ENCODE results near the gene MPV17L2. TPM values are rescaled to one million over a fixed set of nuclear protein-coding genes. Genes with fewer than 3 reads are reported as not detected.
"Not testable (repeated sequence)": the region's sequence is repeated elsewhere in the genome, so short reads cannot be mapped to it uniquely, and the experiment has no call there.

MPV17L2 gene
- total RNA-seq, 1 donor: 4.3 TPM

DNA sequence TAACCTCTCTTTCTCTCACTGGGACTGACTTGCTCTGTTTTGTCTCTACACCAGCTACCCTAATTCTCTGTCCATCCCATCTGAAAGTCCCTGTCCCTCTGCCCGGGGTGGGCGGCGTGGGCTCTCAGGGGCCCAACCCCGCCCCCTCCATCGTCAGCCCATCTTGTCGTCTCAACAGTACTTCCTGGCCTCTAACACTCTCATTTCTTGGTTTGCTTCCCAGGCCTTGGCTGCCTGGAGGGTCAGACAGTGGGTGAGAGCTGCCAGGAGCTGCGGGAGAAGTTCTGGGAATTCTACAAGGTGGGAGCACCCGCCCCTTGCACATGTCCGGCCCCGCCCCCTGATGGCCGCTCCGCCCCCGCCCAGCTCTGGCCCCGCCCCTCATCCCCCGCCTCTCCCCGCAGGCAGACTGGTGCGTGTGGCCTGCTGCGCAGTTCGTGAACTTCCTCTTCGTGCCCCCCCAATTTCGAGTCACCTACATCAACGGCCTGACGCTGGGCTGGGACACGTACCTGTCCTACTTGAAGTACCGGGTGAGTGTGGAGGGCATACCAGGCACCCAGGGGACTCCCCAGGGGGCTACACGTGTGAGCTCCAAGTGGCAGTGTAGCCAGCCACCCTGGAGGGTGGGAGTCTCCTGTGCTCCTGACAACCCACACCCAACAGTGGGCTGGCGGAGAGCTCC is 1.7 kb downstream of the MPV17L2 start:
- Histone ChIP-seq H3K27me3 (ENCODE audit: insufficient read depth, low read length) (no peaks in the 10 kb centered on the region), H3K4me3 (ENCODE audit: low read length) (no peak overlapping the region), H3K4me1 (ENCODE audit: insufficient read depth, low read length) (peaks cover 30% of the 10 kb centered on the region), H3K9me3 (ENCODE audit: low read depth, low read length) (no peaks in the 10 kb centered on the region)

DNA sequence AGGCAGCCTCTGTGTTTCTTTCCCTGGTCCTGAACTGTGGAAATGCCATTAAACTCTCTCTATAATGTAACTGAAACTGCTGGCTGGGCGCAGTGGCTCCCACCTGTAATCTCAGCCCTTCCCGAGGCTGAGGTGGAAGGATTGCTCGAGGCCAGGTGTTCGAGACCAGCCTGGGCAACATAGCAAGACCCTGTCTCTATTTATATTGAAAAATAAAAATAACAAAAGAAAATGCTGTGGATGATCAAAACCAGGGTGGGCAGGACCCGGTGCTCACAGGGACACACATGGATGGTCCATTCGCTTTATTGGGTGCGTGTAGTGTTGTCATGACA is 3.5 kb downstream of the MPV17L2 start:
- Histone ChIP-seq H3K4me1 (ENCODE audit: insufficient read depth, low read length) (peaks cover 28% of the 10 kb centered on the region), H3K27me3 (ENCODE audit: insufficient read depth, low read length) (no peaks in the 10 kb centered on the region), H3K9me3 (ENCODE audit: low read depth, low read length) (no peaks in the 10 kb centered on the region), H3K4me3 (ENCODE audit: low read length) (no peak overlapping the region)

DNA sequence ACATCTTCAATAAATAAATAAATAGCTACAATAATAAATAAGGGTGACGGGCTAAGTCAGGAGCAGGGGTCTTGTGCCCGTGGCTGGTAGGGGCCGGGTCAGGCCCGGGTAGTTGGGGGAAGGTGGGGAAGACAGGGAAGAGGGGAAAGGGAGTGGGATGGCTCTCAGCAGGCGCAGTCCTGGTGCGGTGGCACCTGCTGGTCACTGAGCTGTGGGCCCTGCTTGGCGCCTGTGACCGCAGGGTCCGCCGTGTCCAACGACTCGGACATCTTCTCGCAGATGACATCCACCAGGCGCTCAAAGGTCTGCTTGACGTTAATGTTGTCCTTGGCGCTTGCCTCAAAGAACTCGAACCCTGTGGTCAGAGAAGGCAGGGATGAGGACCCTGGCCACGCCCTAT is 4.3 kb downstream of the MPV17L2 start:
- Histone ChIP-seq H3K27me3 (ENCODE audit: insufficient read depth, low read length) (no peaks in the 10 kb centered on the region), H3K9me3 (ENCODE audit: low read depth, low read length) (no peaks in the 10 kb centered on the region), H3K4me3 (ENCODE audit: low read length) (no peak overlapping the region), H3K4me1 (ENCODE audit: insufficient read depth, low read length) (peaks cover 21% of the 10 kb centered on the region)

DNA sequence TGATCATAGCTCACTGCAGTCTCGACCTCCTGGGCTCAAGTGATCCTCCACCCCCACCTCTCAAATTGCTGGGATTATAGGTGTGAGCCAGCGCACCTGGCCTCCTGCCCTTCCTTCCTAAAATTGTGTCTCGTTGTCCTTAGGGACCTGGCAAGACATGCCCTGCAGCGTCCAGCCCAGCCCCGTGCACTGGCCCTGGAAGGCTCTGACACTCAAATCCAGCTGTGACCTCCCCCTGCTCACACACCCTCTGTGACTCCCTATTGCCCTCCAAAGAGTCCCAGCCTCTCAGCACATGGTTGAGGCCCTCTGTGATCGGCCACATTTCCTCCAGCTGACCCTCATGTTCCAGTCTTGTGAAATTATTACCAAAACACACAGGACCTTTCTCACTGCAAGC is 4.9 kb downstream of the MPV17L2 start:
- no peaks in the 10 kb centered on the region for H3K9me3 ChIP-seq (ENCODE audit: low read depth, low read length)
- no peak overlapping the region for H3K4me3 ChIP-seq (ENCODE audit: low read length)
- peaks cover 24% of the 10 kb centered on the region for H3K4me1 ChIP-seq (ENCODE audit: insufficient read depth, low read length)
- H3K27me3 ChIP-seq (ENCODE audit: insufficient read depth, low read length): no peaks in the 10 kb centered on the region

DNA sequence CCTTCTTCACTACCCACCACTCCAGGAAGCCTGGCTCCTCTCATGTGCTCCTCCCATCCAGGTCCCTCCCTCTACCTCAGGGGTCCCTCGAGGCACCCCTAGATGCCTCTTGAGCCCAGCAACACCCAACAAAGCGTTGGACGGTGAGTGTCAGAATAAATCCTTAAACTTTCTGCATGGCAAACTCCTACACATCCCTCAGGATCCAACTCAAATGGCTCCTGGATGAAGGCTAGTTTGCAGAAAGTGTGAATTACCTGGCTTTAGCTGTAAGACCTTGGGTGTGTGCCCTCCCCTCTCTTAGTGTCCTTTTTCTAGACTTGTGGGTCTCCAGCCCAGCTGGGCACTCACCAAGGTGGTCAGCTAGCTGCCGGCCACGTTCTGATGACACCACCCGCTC is 5.4 kb downstream of the MPV17L2 start:
- H3K4me1 ChIP-seq (ENCODE audit: insufficient read depth, low read length): peaks cover 27% of the 10 kb centered on the region
- no peaks in the 10 kb centered on the region for H3K9me3 ChIP-seq (ENCODE audit: low read depth, low read length)
- H3K4me3 ChIP-seq (ENCODE audit: low read length): no peak overlapping the region
- H3K27me3 ChIP-seq (ENCODE audit: insufficient read depth, low read length): no peaks in the 10 kb centered on the region

DNA sequence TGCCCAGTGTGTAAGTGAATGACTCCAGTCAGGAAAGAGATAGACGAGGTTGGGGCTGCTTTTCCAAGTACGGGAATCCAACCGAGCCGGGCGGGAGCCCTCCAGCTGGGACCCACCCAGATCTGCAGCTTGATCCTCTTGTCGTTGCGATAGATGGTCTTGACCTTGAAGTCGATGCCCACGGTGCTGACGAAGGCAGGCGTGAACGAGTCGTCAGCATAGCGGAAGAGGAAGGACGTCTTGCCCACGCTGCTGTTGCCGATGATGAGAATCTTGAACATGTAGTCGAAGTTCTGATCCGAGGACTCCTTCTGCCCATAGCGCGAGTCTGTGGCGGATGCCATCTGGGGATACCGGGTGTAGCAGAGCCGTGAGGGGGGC is 9.4 kb downstream of the MPV17L2 start:
- Histone ChIP-seq H3K9me3 (ENCODE audit: low read depth, low read length) (no peaks in the 10 kb centered on the region), H3K4me1 (ENCODE audit: insufficient read depth, low read length) (peaks cover 28% of the 10 kb centered on the region), H3K4me3 (ENCODE audit: low read length) (no peak overlapping the region), H3K27me3 (ENCODE audit: insufficient read depth, low read length) (no peaks in the 10 kb centered on the region)

DNA sequence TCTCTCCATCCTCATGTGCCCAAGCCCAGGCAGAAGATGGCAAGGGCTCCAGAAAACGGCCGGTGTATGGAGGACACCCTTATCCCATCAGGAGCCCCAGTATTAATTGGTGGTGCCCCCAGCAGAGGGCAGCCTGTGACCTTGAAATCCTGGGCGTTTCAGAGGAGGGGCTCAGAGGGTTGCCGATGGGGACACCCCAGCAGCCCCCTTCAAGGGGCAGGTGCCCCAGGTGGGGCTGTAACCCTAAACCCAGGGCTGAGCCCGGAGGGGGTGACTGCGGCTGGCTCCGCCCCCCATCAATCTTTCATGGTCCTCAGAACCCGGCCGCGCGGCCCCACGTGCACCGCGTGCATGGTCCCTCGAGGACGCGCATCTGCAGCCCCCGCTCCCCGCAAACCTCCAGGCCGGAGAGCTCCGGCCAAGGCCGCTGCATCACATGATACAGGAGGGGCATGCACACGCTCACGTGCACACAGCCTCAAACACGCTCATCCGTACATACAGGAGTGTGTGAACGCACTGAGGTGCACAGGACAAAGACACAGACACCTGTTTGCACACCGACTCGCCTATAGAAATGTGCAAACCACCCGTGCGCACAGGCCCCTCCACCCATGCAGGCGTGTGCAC is 9.9 kb downstream of the MPV17L2 start:
- no peaks in the 10 kb centered on the region for H3K9me3 ChIP-seq (ENCODE audit: low read depth, low read length)

DNA sequence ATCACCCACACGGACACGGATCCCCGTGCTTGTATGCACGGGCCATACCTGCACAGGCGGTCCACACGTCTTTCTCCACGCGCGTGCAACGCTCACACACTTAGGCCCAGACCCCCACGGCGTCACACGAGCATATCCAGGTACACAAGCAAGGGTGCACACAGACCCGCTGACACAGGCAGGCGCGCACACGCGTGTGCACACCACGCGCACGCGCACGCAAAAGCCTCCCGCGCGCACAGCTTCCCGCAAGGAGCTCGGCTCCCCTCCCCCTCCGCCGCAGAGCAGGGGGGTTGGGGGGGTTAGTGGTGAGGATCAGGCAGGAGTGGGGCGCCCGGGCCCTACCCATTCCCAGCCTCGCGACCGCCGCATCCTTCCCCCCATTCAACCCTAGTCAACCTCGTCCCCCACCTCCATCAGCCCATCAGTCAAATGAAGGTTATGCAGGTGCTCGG is 10.4 kb downstream of the MPV17L2 start:
- no peaks in the 10 kb centered on the region for H3K27me3 ChIP-seq (ENCODE audit: insufficient read depth, low read length)
- H3K4me3 ChIP-seq (ENCODE audit: low read length): peak overlapping the region; percentile 56
- peaks cover 28% of the 10 kb centered on the region for H3K4me1 ChIP-seq (ENCODE audit: insufficient read depth, low read length)
- H3K9me3 ChIP-seq (ENCODE audit: low read depth, low read length): no peaks in the 10 kb centered on the region

More for the DNA sequence above, 9.9 kb downstream of the MPV17L2 start:
- H3K27me3 ChIP-seq (ENCODE audit: insufficient read depth, low read length): no peaks in the 10 kb centered on the region
- H3K4me3 ChIP-seq (ENCODE audit: low read length): peak overlapping the region; percentile 56
- H3K4me1 ChIP-seq (ENCODE audit: insufficient read depth, low read length): peaks cover 28% of the 10 kb centered on the region

DNA sequence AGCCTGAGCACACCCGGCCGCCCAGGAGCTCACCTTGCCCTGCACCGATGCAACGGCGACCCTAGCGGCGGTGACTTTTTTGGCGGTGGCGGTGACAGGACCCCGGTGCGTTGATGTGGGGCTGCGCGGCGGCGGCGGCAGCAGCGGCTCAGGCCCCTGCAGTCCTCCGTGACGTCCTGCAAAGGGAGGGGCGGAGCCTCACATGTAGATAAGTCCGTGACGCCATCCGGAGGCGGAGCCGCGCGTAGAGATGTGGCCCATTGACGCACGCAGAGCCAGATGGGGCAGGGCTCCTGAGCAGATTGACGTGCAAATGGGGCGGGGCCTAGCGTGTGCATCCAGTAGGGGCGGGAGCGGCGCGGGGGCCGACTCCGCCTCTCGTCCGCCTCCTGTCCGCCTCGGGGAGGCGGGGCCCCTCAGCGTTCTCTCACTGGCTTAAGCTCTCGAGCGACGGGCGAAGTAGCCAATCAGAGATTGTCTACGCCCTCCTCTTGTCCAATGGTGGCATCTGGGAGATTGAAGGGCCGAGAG is 10.9 kb downstream of the MPV17L2 start, which contains the start of gene RAB3A:
Gene RAB3A, minus strand, starts transcription at position 180 of the 531 bp plus-strand sequence. CDS start 1,302 bp downstream, outside the sequence.
- H3K27me3 ChIP-seq (ENCODE audit: insufficient read depth, low read length): peaks cover 3% of the 10 kb centered on the region
- no peaks in the 10 kb centered on the region for H3K9me3 ChIP-seq (ENCODE audit: low read depth, low read length)
- peak within 1 kb of the TSS; percentile 56 for H3K4me3 ChIP-seq (ENCODE audit: low read length)
- peaks cover 28% of the 10 kb centered on the region for H3K4me1 ChIP-seq (ENCODE audit: insufficient read depth, low read length)

DNA sequence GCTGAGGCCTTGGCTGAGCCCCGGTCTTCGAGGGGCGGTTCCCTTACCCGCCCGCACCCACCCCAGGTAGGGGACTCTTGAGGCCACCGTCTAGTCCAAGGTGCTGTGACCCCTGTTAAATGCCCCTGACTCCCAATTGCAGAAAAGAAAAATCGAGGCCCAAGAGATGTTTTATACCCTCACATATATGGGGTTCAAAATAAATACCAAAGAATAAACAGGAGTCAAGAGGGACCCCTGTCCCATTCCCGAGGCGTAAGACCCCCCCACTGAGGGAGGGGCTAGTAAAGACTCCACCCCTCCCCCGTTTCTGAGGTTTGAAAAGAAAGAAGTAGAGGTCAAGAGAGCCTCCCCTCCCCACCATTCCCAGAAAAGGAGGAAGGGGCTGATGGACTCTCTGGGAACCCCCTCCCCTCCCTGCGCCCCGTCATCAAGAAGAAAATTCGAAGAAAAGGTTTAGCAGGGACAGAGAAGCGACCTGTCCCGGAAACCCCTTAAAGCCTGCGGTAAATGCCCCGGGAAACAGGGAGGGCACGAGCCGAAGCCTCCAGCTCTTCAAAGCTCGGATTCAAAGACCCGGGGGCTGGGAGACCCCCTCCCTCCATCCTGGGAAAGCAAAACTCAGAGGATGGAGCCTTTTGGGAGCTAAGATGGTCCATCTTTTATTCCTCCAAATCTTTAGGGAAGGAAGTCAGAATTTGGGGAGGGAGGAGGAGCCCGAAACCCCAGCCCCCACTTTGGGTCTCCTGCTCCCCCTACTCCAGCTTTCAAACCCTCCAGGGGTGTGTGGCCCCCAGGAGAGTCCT is 11.6 kb downstream of the MPV17L2 start:
- H3K27me3 ChIP-seq (ENCODE audit: insufficient read depth, low read length): peaks cover 3% of the 10 kb centered on the region
- no peaks in the 10 kb centered on the region for H3K9me3 ChIP-seq (ENCODE audit: low read depth, low read length)
- peak overlapping the region; percentile 55 for H3K4me3 ChIP-seq (ENCODE audit: low read length)
- peaks cover 28% of the 10 kb centered on the region for H3K4me1 ChIP-seq (ENCODE audit: insufficient read depth, low read length)

DNA sequence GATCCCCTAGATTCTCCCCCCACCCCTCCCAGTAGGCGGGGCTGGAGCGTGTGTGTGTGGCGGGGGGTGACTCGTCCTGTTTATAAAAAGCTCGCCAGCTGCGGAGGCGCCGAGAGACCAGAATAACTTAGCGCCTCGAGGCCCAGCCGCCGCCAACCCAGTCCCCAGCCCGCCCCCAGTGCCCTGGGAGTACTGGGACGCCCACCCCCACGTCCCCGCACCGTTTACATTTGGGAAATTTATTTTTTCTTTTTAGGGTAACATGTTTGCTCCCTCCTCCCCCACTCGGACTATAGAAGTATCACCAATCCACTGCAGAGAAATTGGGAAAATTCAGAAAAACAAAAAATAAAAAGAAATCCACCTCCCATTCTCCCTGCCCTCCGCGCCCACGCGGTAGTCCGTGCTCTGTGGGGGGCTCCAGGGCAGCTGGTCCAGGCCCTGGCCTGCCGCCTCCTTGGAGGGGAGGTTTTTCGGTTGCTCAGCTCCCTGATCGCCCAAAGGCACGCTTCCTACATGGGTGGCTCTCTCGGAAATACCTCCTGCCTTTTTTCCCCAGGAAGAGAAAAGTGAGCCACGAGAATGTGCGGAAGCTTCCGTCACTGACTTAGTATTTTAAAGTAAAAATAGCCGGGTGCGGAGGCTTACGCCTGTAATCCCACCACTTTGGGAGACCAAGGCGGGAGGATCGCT is 12.3 kb downstream of the MPV17L2 start:
- peaks cover 3% of the 10 kb centered on the region for H3K27me3 ChIP-seq (ENCODE audit: insufficient read depth, low read length)
- peak overlapping the region; percentile 55 for H3K4me3 ChIP-seq (ENCODE audit: low read length)
- peaks cover 28% of the 10 kb centered on the region for H3K4me1 ChIP-seq (ENCODE audit: insufficient read depth, low read length)
- no peaks in the 10 kb centered on the region for H3K9me3 ChIP-seq (ENCODE audit: low read depth, low read length)

DNA sequence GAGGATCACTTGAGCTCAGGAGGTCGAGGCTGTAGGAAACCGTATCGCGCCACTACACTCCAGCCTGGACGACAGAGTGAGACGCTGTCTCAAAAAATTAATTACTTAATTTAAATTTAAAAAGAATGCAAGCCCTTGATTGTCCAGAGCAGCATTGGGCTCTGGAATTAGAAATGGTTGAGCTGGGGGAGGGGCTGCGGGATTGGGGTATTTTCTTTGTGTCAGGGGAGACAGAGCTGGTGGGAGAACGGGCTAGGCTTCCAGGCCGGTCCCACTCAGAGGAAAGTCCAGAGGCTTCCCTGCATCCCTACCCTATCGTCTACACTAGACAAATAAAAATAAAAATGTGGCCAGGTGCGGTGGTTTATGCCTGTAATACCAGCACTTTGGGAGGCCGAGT is 13.0 kb downstream of the MPV17L2 start:
- no peaks in the 10 kb centered on the region for H3K9me3 ChIP-seq (ENCODE audit: low read depth, low read length)
- peaks cover 3% of the 10 kb centered on the region for H3K27me3 ChIP-seq (ENCODE audit: insufficient read depth, low read length)
- no peak overlapping the region for H3K4me3 ChIP-seq (ENCODE audit: low read length)
- H3K4me1 ChIP-seq (ENCODE audit: insufficient read depth, low read length): peaks cover 28% of the 10 kb centered on the region

DNA sequence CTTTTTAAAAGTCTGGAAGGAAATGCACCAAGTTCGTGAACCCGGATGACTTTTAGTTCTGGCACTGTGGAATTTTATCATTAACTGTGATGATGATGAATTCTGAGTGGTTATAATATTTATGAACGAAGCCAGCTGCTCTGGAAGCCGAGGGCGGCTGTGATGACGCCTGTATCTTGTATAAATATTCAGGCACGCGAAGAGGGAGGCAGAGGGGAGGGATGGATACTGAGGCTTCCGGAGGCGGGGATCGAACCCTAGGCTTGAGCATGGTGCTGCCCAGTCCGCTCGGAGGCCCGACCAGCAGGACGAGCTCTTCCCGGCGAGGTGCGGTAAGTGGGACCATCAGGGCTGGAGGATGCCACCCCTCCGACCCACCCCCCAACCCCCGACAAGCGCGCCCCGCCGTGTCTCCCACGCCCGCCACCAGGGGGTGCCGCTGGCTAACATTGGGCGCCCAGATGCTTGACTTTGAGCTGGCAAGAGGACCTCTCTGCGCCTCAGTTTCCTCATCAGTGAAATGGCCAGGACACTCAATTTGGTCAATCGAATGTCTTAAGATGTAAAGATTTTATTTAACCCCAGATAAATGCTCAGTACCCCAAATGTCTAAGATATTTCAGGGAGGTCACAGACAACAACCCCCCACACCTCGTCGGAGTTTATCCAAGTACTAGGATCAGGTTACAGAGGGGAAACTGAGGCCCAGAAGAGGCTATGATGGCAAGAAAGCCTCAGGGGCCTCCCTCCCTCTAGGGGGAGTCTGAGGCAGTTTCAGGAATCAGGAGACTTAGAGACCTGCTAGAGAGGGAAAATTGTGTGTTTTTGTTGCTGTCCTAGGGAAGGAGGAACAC is 15.3 kb downstream of the MPV17L2 start:
- H3K4me1 ChIP-seq (ENCODE audit: insufficient read depth, low read length): peaks cover 18% of the 10 kb centered on the region
- H3K9me3 ChIP-seq (ENCODE audit: low read depth, low read length): no peaks in the 10 kb centered on the region
- H3K4me3 ChIP-seq (ENCODE audit: low read length): no peak overlapping the region
- H3K27me3 ChIP-seq (ENCODE audit: insufficient read depth, low read length): peaks cover 3% of the 10 kb centered on the region

DNA sequence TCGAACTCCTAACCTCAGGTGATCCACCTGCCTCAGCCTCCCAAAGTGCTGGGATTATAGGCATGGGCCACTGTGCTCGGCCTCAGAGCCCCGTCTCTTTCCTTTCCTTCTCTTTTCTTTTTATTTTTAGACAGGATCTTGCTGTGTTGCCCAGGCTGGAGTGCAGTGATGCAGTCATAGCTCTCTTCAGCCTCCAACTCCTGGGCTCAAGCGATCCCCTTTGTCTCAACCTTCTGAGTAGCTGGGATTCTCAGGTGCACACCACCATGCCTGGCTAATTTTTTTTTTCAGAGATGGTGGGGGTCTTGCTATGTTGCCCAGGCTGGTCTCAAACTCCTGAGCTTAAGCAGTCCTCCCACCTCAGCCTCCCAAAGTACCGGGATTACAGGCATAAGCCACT is 16.9 kb downstream of the MPV17L2 start:
- not testable (repeated sequence) for H3K4me1 ChIP-seq (ENCODE audit: insufficient read depth, low read length); H3K4me3 ChIP-seq (ENCODE audit: low read length); H3K9me3 ChIP-seq (ENCODE audit: low read depth, low read length); H3K27me3 ChIP-seq (ENCODE audit: insufficient read depth, low read length)

Data from mononuclear cell (primary cell).